ENCODE data around the gene CREB3L4.

GRCh38 chr1:153951801-153952200, 15.9 kb upstream of the CREB3L4 start:
- TF ChIP-seq, protein P1, sequence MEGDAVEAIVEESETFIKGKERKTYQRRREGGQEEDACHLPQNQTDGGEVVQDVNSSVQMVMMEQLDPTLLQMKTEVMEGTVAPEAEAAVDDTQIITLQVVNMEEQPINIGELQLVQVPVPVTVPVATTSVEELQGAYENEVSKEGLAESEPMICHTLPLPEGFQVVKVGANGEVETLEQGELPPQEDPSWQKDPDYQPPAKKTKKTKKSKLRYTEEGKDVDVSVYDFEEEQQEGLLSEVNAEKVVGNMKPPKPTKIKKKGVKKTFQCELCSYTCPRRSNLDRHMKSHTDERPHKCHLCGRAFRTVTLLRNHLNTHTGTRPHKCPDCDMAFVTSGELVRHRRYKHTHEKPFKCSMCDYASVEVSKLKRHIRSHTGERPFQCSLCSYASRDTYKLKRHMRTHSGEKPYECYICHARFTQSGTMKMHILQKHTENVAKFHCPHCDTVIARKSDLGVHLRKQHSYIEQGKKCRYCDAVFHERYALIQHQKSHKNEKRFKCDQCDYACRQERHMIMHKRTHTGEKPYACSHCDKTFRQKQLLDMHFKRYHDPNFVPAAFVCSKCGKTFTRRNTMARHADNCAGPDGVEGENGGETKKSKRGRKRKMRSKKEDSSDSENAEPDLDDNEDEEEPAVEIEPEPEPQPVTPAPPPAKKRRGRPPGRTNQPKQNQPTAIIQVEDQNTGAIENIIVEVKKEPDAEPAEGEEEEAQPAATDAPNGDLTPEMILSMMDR (IDR thresholded peaks at IDR 0.05): no peak
- TF ChIP-seq POLR2A (IDR thresholded peaks at IDR 0.05): no peak

All from thyroid gland (tissue), 4 donors.